ENCODE data around the gene ETV6. TPM values are rescaled to one million over a fixed set of nuclear protein-coding genes. Genes with fewer than 3 reads are reported as not detected.

Gene ETV6
- total and polyA plus RNA-seq, 9 of the 15 experiments (the other 6 are each of a cell fraction or from before 2014, with no cell fraction given) = 0.81 to 12.7 (median 4.1) TPM

GRCh38 chr12:11824736-11825135 is 175.3 kb downstream of the ETV6 start:
- Histone ChIP-seq H3K9me3 (replicated peaks; ENCODE audit: control insufficient read depth, insufficient read depth, low read depth, low read length) (no peaks in the 10 kb centered on the region), H3K9ac (ENCODE audit: insufficient read depth in 1 of 2, low read depth in 2 of 2, low read length in 2 of 2) (no peak overlapping the region), H3K4me1 (replicated peaks in 1 of 2; ENCODE audit: control insufficient read depth in 2 of 2, insufficient read depth in 2 of 2, low read length in 2 of 2) (peaks cover 4 to 6% of the 10 kb centered on the region in 2 experiments; a peak in 3 of 5 replicates), H3K9me1 (ENCODE audit: control insufficient read depth, insufficient read depth, low read length) (no peaks in the 10 kb centered on the region), H3K27ac (ENCODE audit: extremely low read depth, low read depth, low read length) (no peak overlapping the region), H4K20me1 (replicated peaks; ENCODE audit: control insufficient read depth, insufficient read depth, low read length) (no peaks in the 10 kb centered on the region), H3K36me3 (ENCODE audit: control insufficient read depth, insufficient read depth, low read length) (no peaks in the 10 kb centered on the region), H3K4me2 (ENCODE audit: insufficient read depth, low read length) (no peak overlapping the region), H3K27me3 (ENCODE audit: control insufficient read depth in 2 of 2, insufficient read depth in 2 of 2, low read length in 2 of 2) (no peaks in the 10 kb centered on the region), H2AFZ (ENCODE audit: low read depth, low read length) (no peak overlapping the region), H3K4me3 (no peak overlapping the region), H3K79me2 (ENCODE audit: control insufficient read depth, insufficient read depth, low read length) (no peaks in the 10 kb centered on the region)
- no TSS peak for BruUV-seq (replicated peaks)
- in situ Hi-C loops (cut with MboI) (no loop called here), intact Hi-C loops (cut with micrococcal nuclease) (no loop called here)
- TF ChIP-seq FOXO4 (CRISPR knock-in tag; IDR thresholded peaks at IDR 0.05) (no peak), ZZZ3 (IDR thresholded peaks at IDR 0.05) (no peak), KDM5B (IDR thresholded peaks at IDR 0.05; ENCODE audit: insufficient replicate concordance, low read depth, low read length) (no peak), POLR3G (IDR thresholded peaks at IDR 0.05; ENCODE audit: extremely low read depth, insufficient read length, insufficient replicate concordance) (no peak), RBM14 (IDR thresholded peaks at IDR 0.05; ENCODE audit: borderline replicate concordance, insufficient read depth, low read depth, low read length) (no peak), DEAF1 (CRISPR knock-in tag; IDR thresholded peaks at IDR 0.05) (no peak), STAT5A (IDR thresholded peaks at IDR 0.05; ENCODE audit: borderline replicate concordance, low read length) (no peak), ZNF280B (CRISPR knock-in tag; IDR thresholded peaks at IDR 0.05) (no peak), ATF6 (CRISPR knock-in tag; IDR thresholded peaks at IDR 0.05) (no peak), CLOCK (CRISPR knock-in tag; IDR thresholded peaks at IDR 0.05; ENCODE audit: borderline replicate concordance) (no peak), YBX1 (IDR thresholded peaks at IDR 0.05) (no peak), MYBL2 (IDR thresholded peaks at IDR 0.05; ENCODE audit: low read depth) (no peak), MYBL2 (CRISPR knock-in tag; IDR thresholded peaks at IDR 0.05; ENCODE audit: borderline replicate concordance) (no peak)
- no peak for DNase-seq (ENCODE audit: extremely low read depth in 1 of 4, low spot score in 3 of 4)
- 77% methylated on average over 3 of the region's 3 CpGs for WGBS (ENCODE audit: insufficient coverage, low coverage, missing lambda C conversion rate)
- FAIRE-seq = no peak
- ChIA-PET POLR2A (interaction anchor here (1.1 kb wide), 1 partner anchor 8 kb away, joined by 3 read pairs; no protein-coding TSS in a partner anchor), CTCF (ENCODE audit: low intra/inter-chr PET ratio) (no interaction called here)
- no peak for ATAC-seq
